Measurements from ENCODE around the gene SMARCA4. TPM values are rescaled to one million over a fixed set of nuclear protein-coding genes. Genes with fewer than 3 reads are reported as not detected.
A peak's percentile ranks its signal among the peaks of the same experiment; 100 is the strongest.

The SMARCA4 gene
- total RNA-seq, 2 experiments from 2014 or later: 88.6 to 98.6 TPM

- DNase-seq: no peak
- Mint-ChIP-seq H3K4me1 (ENCODE audit: low read depth) (no peaks in the 10 kb centered on the region), H3K36me3 (ENCODE audit: low read depth) (peaks cover 11% of the 10 kb centered on the region), H3K27ac (no peak overlapping the region), H3K4me3 (no peak overlapping the region), H3K9me3 (no peaks in the 10 kb centered on the region), H3K27me3 (ENCODE audit: low read depth) (no peaks in the 10 kb centered on the region)
- CTCF ChIA-PET: no interaction called here
- intact Hi-C loops (cut with micrococcal nuclease): no loop called here
Measured at GRCh38 chr19:10921199-10921909, 39.5 kb upstream of the SMARCA4 start.

- H3K4me3 Mint-ChIP-seq: no peak overlapping the region
- H3K27ac Mint-ChIP-seq: no peak overlapping the region
- no peak for DNase-seq
- H3K36me3 Mint-ChIP-seq (ENCODE audit: low read depth): peaks cover 11% of the 10 kb centered on the region
- CTCF ChIA-PET: interaction anchor here (1.0 kb wide), 1 partner anchor 13 kb away, joined by 3 read pairs; no protein-coding TSS in a partner anchor
- H3K4me1 Mint-ChIP-seq (ENCODE audit: low read depth): peaks cover under 1% of the 10 kb centered on the region
- H3K27me3 Mint-ChIP-seq (ENCODE audit: low read depth): no peaks in the 10 kb centered on the region
- no peaks in the 10 kb centered on the region for H3K9me3 Mint-ChIP-seq
- intact Hi-C loops (cut with micrococcal nuclease): no loop called here
Measured at GRCh38 chr19:10921910-10922637, 38.8 kb upstream of the SMARCA4 start.

GRCh38 chr19:10922638-10923014 is 38.2 kb upstream of the SMARCA4 start:
- intact Hi-C loops (cut with micrococcal nuclease): no loop called here
- no peak overlapping the region for H3K4me3 Mint-ChIP-seq
- H3K4me1 Mint-ChIP-seq (ENCODE audit: low read depth): peaks cover 6% of the 10 kb centered on the region
- CTCF ChIA-PET: interaction anchor here (1.0 kb wide), 1 partner anchor 12 kb away, joined by 3 read pairs; no protein-coding TSS in a partner anchor
- H3K36me3 Mint-ChIP-seq (ENCODE audit: low read depth): peaks cover 11% of the 10 kb centered on the region
- no peaks in the 10 kb centered on the region for H3K27me3 Mint-ChIP-seq (ENCODE audit: low read depth)
- no peak for DNase-seq
- no peaks in the 10 kb centered on the region for H3K9me3 Mint-ChIP-seq
- no peak overlapping the region for H3K27ac Mint-ChIP-seq

- Mint-ChIP-seq H3K9me3 (no peaks in the 10 kb centered on the region), H3K4me1 (ENCODE audit: low read depth) (peaks cover 10% of the 10 kb centered on the region), H3K4me3 (no peak overlapping the region), H3K36me3 (ENCODE audit: low read depth) (peaks cover 11% of the 10 kb centered on the region), H3K27me3 (ENCODE audit: low read depth) (no peaks in the 10 kb centered on the region), H3K27ac (no peak overlapping the region)
- DNase-seq: no peak
- intact Hi-C loops (cut with micrococcal nuclease): no loop called here
- CTCF ChIA-PET: no interaction called here
Measured at GRCh38 chr19:10923260-10924112, 37.3 kb upstream of the SMARCA4 start.

GRCh38 chr19:10924597-10924996 is 36.2 kb upstream of the SMARCA4 start:
- intact Hi-C loops (cut with micrococcal nuclease): no loop called here

DNA sequence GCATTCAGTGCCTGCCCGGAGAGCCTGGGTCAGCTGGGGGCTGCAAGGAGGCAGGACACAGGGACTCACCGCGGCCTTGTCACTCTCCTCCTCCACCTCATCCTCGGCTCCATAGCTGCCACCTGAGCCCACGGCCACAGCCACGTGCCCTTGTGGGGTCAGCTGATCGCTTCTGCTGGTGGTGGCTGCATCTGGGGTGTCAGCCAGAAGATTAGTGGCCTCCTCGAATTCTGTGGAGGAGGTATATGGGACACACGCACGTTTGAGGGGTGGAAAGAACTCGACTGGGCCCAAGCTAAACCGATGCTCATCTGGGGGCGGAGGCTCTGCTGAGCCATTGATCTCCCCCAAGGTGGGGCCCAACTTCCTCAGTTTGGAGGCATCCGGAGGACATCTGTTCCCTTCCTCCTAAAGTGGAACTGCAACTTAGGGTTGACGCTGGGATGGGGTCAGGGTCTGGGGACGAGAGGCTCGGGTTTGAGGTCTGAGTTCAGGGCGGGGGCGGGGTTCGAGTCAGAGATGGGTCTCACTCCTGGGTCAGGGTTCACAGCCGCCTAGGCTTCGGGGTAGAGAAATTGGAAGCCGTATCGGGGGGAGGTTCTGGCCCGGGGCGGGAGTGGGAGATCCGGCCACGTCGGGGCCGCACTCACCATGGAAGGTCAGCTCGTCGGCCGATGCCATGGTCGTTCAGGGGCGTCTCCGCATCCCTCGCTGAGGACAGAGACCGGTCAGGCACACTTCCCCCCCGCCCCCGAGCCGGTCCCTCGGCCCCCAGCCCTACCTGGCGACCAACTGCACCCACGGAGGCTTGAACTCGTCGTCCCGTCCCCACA is 32.9 kb upstream of the SMARCA4 start:
- peaks cover 8% of the 10 kb centered on the region for H3K36me3 Mint-ChIP-seq (ENCODE audit: low read depth)
- no peaks in the 10 kb centered on the region for H3K27me3 Mint-ChIP-seq (ENCODE audit: low read depth)
- no peaks in the 10 kb centered on the region for H3K9me3 Mint-ChIP-seq
- intact Hi-C loops (cut with micrococcal nuclease): loop anchor here (1.0 kb wide), 3 partner anchors 32 to 211 kb away; partner anchors contain the start of gene CARM1
- CTCF ChIA-PET: interaction anchor here (0.7 to 1.2 kb wide), 2 partner anchors 9 to 162 kb away, joined by 3 to 7 read pairs; partner anchors contain the start of gene LDLR
- peaks cover 31% of the 10 kb centered on the region for H3K4me1 Mint-ChIP-seq (ENCODE audit: low read depth)
- DNase-seq: no peak
- peak overlapping the region; percentile 94 for H3K4me3 Mint-ChIP-seq
- H3K27ac Mint-ChIP-seq: peak overlapping the region; percentile 67

More at GRCh38 chr19:10924597-10924996, 36.2 kb upstream of the SMARCA4 start:
- no peak overlapping the region for H3K4me3 Mint-ChIP-seq
- H3K9me3 Mint-ChIP-seq: no peaks in the 10 kb centered on the region
- H3K27me3 Mint-ChIP-seq (ENCODE audit: low read depth): no peaks in the 10 kb centered on the region
- no peak for DNase-seq
- peaks cover 17% of the 10 kb centered on the region for H3K4me1 Mint-ChIP-seq (ENCODE audit: low read depth)
- peaks cover 8% of the 10 kb centered on the region for H3K36me3 Mint-ChIP-seq (ENCODE audit: low read depth)
- no peak overlapping the region for H3K27ac Mint-ChIP-seq
- CTCF ChIA-PET: interaction anchor here (0.7 to 1.2 kb wide), 2 partner anchors 52 to 101 kb away, joined by 3 to 4 read pairs; no protein-coding TSS in a partner anchor

- Mint-ChIP-seq H3K4me1 (ENCODE audit: low read depth) (peaks cover 31% of the 10 kb centered on the region), H3K27me3 (ENCODE audit: low read depth) (no peaks in the 10 kb centered on the region), H3K9me3 (no peaks in the 10 kb centered on the region), H3K36me3 (ENCODE audit: low read depth) (peaks cover 7% of the 10 kb centered on the region), H3K4me3 (peak within 1 kb of the TSS; percentile 94), H3K27ac (peak within 1 kb of the TSS; percentile 67)
- intact Hi-C loops (cut with micrococcal nuclease): loop anchor here (1.0 kb wide), 3 partner anchors 32 to 211 kb away; partner anchors contain the start of gene CARM1
- CTCF ChIA-PET: no interaction called here
- peak; percentile 98 for DNase-seq
Measured at GRCh38 chr19:10928563-10929401, 32.0 kb upstream of the SMARCA4 start, which contains the start of the genes TIMM29 and YIPF2. TIMM29 (plus strand) TSS chr19:10928811; CDS start chr19:10928823, 12 bp downstream. YIPF2 (minus strand) TSS chr19:10928639; CDS start chr19:10928410, 229 bp downstream.

GRCh38 chr19:10929402-10929794 is 31.4 kb upstream of the SMARCA4 start:
- CTCF ChIA-PET: interaction anchor here (0.6 to 1.1 kb wide), 2 partner anchors 106 to 286 kb away, joined by 3 read pairs; no protein-coding TSS in a partner anchor
- intact Hi-C loops (cut with micrococcal nuclease): no loop called here
- H3K36me3 Mint-ChIP-seq (ENCODE audit: low read depth): peaks cover 7% of the 10 kb centered on the region

GRCh38 chr19:10935371-10936059 is 25.3 kb upstream of the SMARCA4 start:
- no peak for DNase-seq
- H3K27me3 Mint-ChIP-seq (ENCODE audit: low read depth): no peaks in the 10 kb centered on the region
- H3K9me3 Mint-ChIP-seq: no peaks in the 10 kb centered on the region
- intact Hi-C loops (cut with micrococcal nuclease): loop anchor here (1.0 to 5.0 kb wide), 3 partner anchors 101 to 262 kb away; partner anchors contain the start of gene KANK2
- H3K36me3 Mint-ChIP-seq (ENCODE audit: low read depth): peaks cover 4% of the 10 kb centered on the region
- H3K4me1 Mint-ChIP-seq (ENCODE audit: low read depth): peaks cover 9% of the 10 kb centered on the region
- CTCF ChIA-PET: interaction anchor here (0.5 to 3.1 kb wide), 7 partner anchors 9 to 271 kb away, joined by 3 to 8 read pairs (median 5); no protein-coding TSS in a partner anchor
- H3K4me3 Mint-ChIP-seq: no peak overlapping the region
- H3K27ac Mint-ChIP-seq: no peak overlapping the region

More at GRCh38 chr19:10929402-10929794, 31.4 kb upstream of the SMARCA4 start:
- H3K4me1 Mint-ChIP-seq (ENCODE audit: low read depth): peaks cover 31% of the 10 kb centered on the region
- peak overlapping the region; percentile 94 for H3K4me3 Mint-ChIP-seq
- no peaks in the 10 kb centered on the region for H3K9me3 Mint-ChIP-seq
- H3K27ac Mint-ChIP-seq: no peak overlapping the region
- H3K27me3 Mint-ChIP-seq (ENCODE audit: low read depth): no peaks in the 10 kb centered on the region
- no peak for DNase-seq

DNA sequence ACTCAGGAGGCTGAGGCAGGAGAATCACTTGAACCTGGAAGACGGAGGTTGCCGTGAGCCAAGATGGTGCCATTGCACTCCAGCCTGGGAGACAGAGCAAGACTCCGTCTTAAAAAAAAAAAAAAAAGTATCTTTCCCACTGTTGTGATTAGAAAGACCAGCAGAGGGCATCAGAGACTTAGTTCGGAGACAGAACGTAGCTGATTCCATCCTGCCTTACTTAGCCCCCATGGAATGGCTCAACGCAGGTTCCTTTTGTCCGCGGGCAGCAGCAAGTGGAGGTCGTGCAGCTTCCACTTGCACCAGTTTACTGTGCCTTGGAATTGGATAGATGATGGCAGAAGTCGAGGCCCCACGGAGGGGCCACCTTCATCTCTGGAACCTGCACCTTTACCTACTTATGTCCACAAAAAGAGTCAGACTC is 24.2 kb upstream of the SMARCA4 start:
- peaks cover 1% of the 10 kb centered on the region for H3K36me3 Mint-ChIP-seq (ENCODE audit: low read depth)
- DNase-seq: peak; percentile 46
- CTCF ChIA-PET: interaction anchor here (0.6 to 3.1 kb wide), 29 partner anchors 9 to 811 kb away, joined by 3 to 11 read pairs (median 4); partner anchors contain the start of genes CARM1 and SMARCA4
- H3K27me3 Mint-ChIP-seq (ENCODE audit: low read depth): no peaks in the 10 kb centered on the region
- peaks cover 6% of the 10 kb centered on the region for H3K4me1 Mint-ChIP-seq (ENCODE audit: low read depth)
- H3K9me3 Mint-ChIP-seq: no peaks in the 10 kb centered on the region
- intact Hi-C loops (cut with micrococcal nuclease): loop anchor here (1.0 to 5.0 kb wide), 3 partner anchors 100 to 261 kb away; partner anchors contain the start of gene KANK2
- no peak overlapping the region for H3K4me3 Mint-ChIP-seq
- no peak overlapping the region for H3K27ac Mint-ChIP-seq

All from activated naive CD4-positive, alpha-beta T cell treated with anti-CD3 and anti-CD28 coated beads for 36 hours (primary cell).